H9 (cell line): ENCODE results near the gene GLI2. TPM values are rescaled to one million over a fixed set of nuclear protein-coding genes. Genes with fewer than 3 reads are reported as not detected.

Experiments used
- DNase-seq: peaks from one replicate; pipeline ENCODE4 v3.0.0-alpha.2; 2017
- H2AFZ ChIP-seq: one replicate; pipeline ENCODE4 v1.6.1; 2013; ENCODE audit warnings: mild to moderate bottlenecking, low read length, control low read depth, moderate library complexity
- H2AK5ac ChIP-seq: 2 replicates; pipeline ENCODE4 v1.6.1; 2013; ENCODE audit warnings: low read length, control low read depth, mixed read lengths; ENCODE audit not compliant: insufficient read length
- H2BK120ac ChIP-seq: one replicate; pipeline ENCODE4 v1.6.1; 2013; ENCODE audit warnings: low read depth, mild to moderate bottlenecking, low read length, control low read depth, inconsistent platforms; ENCODE audit not compliant: poor library complexity, severe bottlenecking
- H2BK12ac ChIP-seq: 2 replicates; pipeline ENCODE4 v1.6.1; 2013; ENCODE audit warnings: low read length, control low read depth, mixed read lengths, low read depth; ENCODE audit not compliant: insufficient read length
- H2BK15ac ChIP-seq: 2 replicates; pipeline ENCODE4 v1.6.1; 2013; ENCODE audit warnings: low read depth, low read length, control low read depth
- H2BK20ac ChIP-seq: one replicate; pipeline ENCODE4 v1.6.1; 2013; ENCODE audit warnings: low read depth, mild to moderate bottlenecking, low read length, control low read depth, inconsistent platforms; ENCODE audit not compliant: poor library complexity, severe bottlenecking
- H2BK5ac ChIP-seq: 2 replicates; pipeline ENCODE4 v1.6.1; 2013; ENCODE audit warnings: low read length, control low read depth, mixed read lengths; ENCODE audit not compliant: insufficient read length
- H3K14ac ChIP-seq: 2 replicates; pipeline ENCODE4 v1.6.1; 2013; ENCODE audit warnings: low read length, control low read depth; ENCODE audit not compliant: insufficient read depth
- H3K18ac ChIP-seq: 2 replicates; pipeline ENCODE4 v1.6.1; 2013; ENCODE audit warnings: low read depth, mild to moderate bottlenecking, mixed read lengths, low read length, control low read depth; ENCODE audit not compliant: insufficient read length
- H3K23ac ChIP-seq: 2 replicates; pipeline ENCODE4 v1.6.1; 2013; ENCODE audit warnings: low read length, control low read depth, mixed read lengths, low read depth; ENCODE audit not compliant: insufficient read length
- H3K23me2 ChIP-seq: 2 replicates; pipeline ENCODE4 v1.6.1; 2013; ENCODE audit warnings: low read depth, mild to moderate bottlenecking, mixed read lengths, low read length, control low read depth; ENCODE audit not compliant: insufficient read length, poor library complexity, severe bottlenecking
- H3K27ac ChIP-seq: 2 replicates; pipeline ENCODE4 v1.5.1; 2013; ENCODE audit warnings: low read length, control low read depth, mixed read lengths, low read depth; ENCODE audit not compliant: insufficient read length
- H3K27me3 ChIP-seq: 2 replicates; pipeline ENCODE4 v1.6.1; 2013; ENCODE audit warnings: low read length, control low read depth, inconsistent platforms; ENCODE audit not compliant: insufficient read depth
- H3K4ac ChIP-seq: 2 replicates; pipeline ENCODE4 v1.6.1; 2013; ENCODE audit warnings: low read depth, mild to moderate bottlenecking, control low read depth, inconsistent platforms, low read length, moderate library complexity
- H3K4me1 ChIP-seq: 2 replicates; pipeline ENCODE4 v1.6.1; 2013; ENCODE audit warnings: low read length, control low read depth, inconsistent platforms; ENCODE audit not compliant: insufficient read depth
- H3K4me2 ChIP-seq: 2 replicates; pipeline ENCODE4 v1.6.1; 2013; ENCODE audit warnings: low read length, control low read depth, mixed read lengths; ENCODE audit not compliant: insufficient read length, insufficient read depth
- H3K56ac ChIP-seq: 2 replicates; pipeline ENCODE4 v1.6.1; 2013; ENCODE audit warnings: low read depth, mild to moderate bottlenecking, mixed read lengths, low read length, control low read depth; ENCODE audit not compliant: insufficient read length
- H3K79me1 ChIP-seq: 2 replicates; pipeline ENCODE4 v1.6.1; 2013; ENCODE audit warnings: low read depth, mild to moderate bottlenecking, moderate library complexity, low read length, control low read depth, inconsistent platforms; ENCODE audit not compliant: insufficient read depth, poor library complexity, severe bottlenecking
- H3K79me2 ChIP-seq: 2 replicates; pipeline ENCODE4 v1.6.1; 2013; ENCODE audit warnings: low read length, control low read depth, inconsistent platforms; ENCODE audit not compliant: insufficient read depth
- H3K9ac ChIP-seq: 2 replicates; pipeline ENCODE4 v1.6.1; 2013; ENCODE audit warnings: low read length, control low read depth, mixed read lengths; ENCODE audit not compliant: insufficient read length; ENCODE audit errors: extremely low read depth
- H3K9me3 ChIP-seq: one replicate; pipeline ENCODE4 v1.6.1; 2013; ENCODE audit warnings: low read depth, low read length, inconsistent platforms; ENCODE audit not compliant: control insufficient read depth
- H3T11ph ChIP-seq: one replicate; pipeline ENCODE4 v1.6.1; 2013; ENCODE audit warnings: mild to moderate bottlenecking, low read length, control low read depth, inconsistent platforms
- H4K20me1 ChIP-seq: one replicate; pipeline ENCODE4 v1.6.1; 2013; ENCODE audit not compliant: control insufficient read depth, insufficient read length, insufficient read depth
- H4K5ac ChIP-seq: 2 replicates; pipeline ENCODE4 v1.6.1; 2013; ENCODE audit warnings: low read depth, mild to moderate bottlenecking, mixed read lengths, low read length, control low read depth; ENCODE audit not compliant: insufficient read length
- H4K8ac ChIP-seq: replicated peaks from 2 replicates; pipeline ENCODE4 v1.6.1; 2013; ENCODE audit warnings: low read length, control low read depth, mixed read lengths, low read depth; ENCODE audit not compliant: insufficient read length
- H4K91ac ChIP-seq: 2 replicates; pipeline ENCODE4 v1.6.1; 2013; ENCODE audit warnings: low read depth, mild to moderate bottlenecking, moderate library complexity, mixed read lengths, low read length, control low read depth; ENCODE audit not compliant: insufficient read length
- H3K27ac Mint-ChIP-seq, 3 experiments: 2 replicates in 2 of 3; 3 replicates in 1 of 3; pipeline ENCODE4 v1.8.0; 2020 to 2021; ENCODE audit warnings: mixed read lengths in 3 of 3, mild to moderate bottlenecking in 1 of 3, moderate library complexity in 1 of 3
- H3K27me3 Mint-ChIP-seq: 2 replicates; pipeline ENCODE4 v1.8.0; 2021; ENCODE audit warnings: low read depth, mild to moderate bottlenecking, moderate library complexity, mixed read lengths
- H3K36me3 Mint-ChIP-seq, 3 experiments: 2 replicates in 2 of 3; 3 replicates in 1 of 3; pipeline ENCODE4 v1.8.0; 2020 to 2021; ENCODE audit warnings: low read depth in 3 of 3, mixed read lengths in 3 of 3; ENCODE audit not compliant: insufficient read depth in 1 of 3
- H3K4me1 Mint-ChIP-seq, 2 experiments: 2 replicates each; pipeline ENCODE4 v1.8.0; 2020; ENCODE audit warnings: mixed read lengths in 2 of 2
- H3K4me3 Mint-ChIP-seq, 2 experiments: 2 replicates in 1 of 2; 3 replicates in 1 of 2; pipeline ENCODE4 v1.8.0; 2020 to 2021; ENCODE audit warnings: mild to moderate bottlenecking in 2 of 2, mixed read lengths in 2 of 2, moderate library complexity in 1 of 2
- H3K9me3 Mint-ChIP-seq, 2 experiments: 2 replicates in 1 of 2; 3 replicates in 1 of 2; pipeline ENCODE4 v1.8.0; 2020; ENCODE audit warnings: mild to moderate bottlenecking in 2 of 2, mixed read lengths in 2 of 2, moderate library complexity in 1 of 2
- WGBS: extraction: QIAGEN DNeasy Blood & Tissue Kit; methylation state at CpG from one replicate; pipeline ENCODE4 v1.1.7; 2013; ENCODE audit warnings: missing lambda C conversion rate, low lambda C conversion rate, mixed read lengths; ENCODE audit not compliant: insufficient read length; ENCODE audit errors: extremely low coverage; 5-methylcytosine and 5-hydroxymethylcytosine counted together
- total RNA-seq: library from RNA; stranded (reverse); gene quantifications from 2 replicates; pipeline ENCODE4 v1.2.1, GENCODE V29; 2021
- TF ChIP-seq, protein P1 (sequence below): fragments of 200-600 bp; sonication (generic); conservative IDR thresholded peaks from 3 replicates; pipeline ENCODE4 v1.8.0; 2021; ENCODE audit warnings: antibody characterized with exemption, mild to moderate bottlenecking

GLI2 gene
- total RNA-seq, 1 experiment from 2014 or later: 56.7 TPM

DNA sequence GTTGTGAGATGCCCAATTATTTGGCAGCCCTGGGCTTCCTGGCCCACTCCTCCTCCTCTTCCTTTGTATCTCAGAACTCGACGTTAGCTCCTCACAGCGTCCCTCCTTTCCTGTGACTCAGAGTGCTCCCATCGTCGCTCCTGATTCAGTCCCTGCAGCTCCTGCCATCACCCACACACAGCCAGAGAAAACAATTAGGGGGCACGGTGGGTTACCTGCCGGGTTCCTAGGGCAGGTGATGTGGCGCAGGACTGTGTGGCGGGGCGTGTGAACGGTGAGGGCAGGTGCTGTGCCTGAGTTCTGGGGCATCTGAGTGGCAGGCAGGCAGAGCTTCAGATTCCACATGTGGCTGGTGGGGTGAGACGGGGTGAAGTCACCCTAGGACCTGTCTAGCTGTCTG lies 42.6 kb downstream of the GLI2 start:
- no peak overlapping the region for H3K27ac ChIP-seq
- H3K23me2 ChIP-seq: no peaks in the 10 kb centered on the region
- H4K91ac ChIP-seq: no peak overlapping the region
- H4K5ac ChIP-seq: no peak overlapping the region
- Mint-ChIP-seq H3K27me3 (no peaks in the 10 kb centered on the region), H3K27ac (no peak overlapping the region), H3K4me1 (peaks cover 58 to 60% of the 10 kb centered on the region in 2 experiments), H3K4me3 (no peak overlapping the region), H3K36me3 (no peaks in the 10 kb centered on the region), H3K9me3 (no peaks in the 10 kb centered on the region)
- H4K20me1 ChIP-seq: peaks cover 2% of the 10 kb centered on the region
- H3K4ac ChIP-seq: no peak overlapping the region; the same call in 1 of the 2 replicates
- TF ChIP-seq, protein P1, sequence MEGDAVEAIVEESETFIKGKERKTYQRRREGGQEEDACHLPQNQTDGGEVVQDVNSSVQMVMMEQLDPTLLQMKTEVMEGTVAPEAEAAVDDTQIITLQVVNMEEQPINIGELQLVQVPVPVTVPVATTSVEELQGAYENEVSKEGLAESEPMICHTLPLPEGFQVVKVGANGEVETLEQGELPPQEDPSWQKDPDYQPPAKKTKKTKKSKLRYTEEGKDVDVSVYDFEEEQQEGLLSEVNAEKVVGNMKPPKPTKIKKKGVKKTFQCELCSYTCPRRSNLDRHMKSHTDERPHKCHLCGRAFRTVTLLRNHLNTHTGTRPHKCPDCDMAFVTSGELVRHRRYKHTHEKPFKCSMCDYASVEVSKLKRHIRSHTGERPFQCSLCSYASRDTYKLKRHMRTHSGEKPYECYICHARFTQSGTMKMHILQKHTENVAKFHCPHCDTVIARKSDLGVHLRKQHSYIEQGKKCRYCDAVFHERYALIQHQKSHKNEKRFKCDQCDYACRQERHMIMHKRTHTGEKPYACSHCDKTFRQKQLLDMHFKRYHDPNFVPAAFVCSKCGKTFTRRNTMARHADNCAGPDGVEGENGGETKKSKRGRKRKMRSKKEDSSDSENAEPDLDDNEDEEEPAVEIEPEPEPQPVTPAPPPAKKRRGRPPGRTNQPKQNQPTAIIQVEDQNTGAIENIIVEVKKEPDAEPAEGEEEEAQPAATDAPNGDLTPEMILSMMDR: no peak
- no peak overlapping the region for H2BK12ac ChIP-seq
- no CpG with 5 or more reads among the region's 12 CpGs for WGBS
- no peak overlapping the region for H3T11ph ChIP-seq
- peaks cover 10% of the 10 kb centered on the region for H3K79me1 ChIP-seq
- peaks cover 25% of the 10 kb centered on the region for H3K4me1 ChIP-seq
- H2BK15ac ChIP-seq: no peak overlapping the region
- no peaks in the 10 kb centered on the region for H3K9me3 ChIP-seq
- no peak overlapping the region for H4K8ac ChIP-seq
- H2AFZ ChIP-seq: no peak overlapping the region
- no peaks in the 10 kb centered on the region for H3K27me3 ChIP-seq
- H3K23ac ChIP-seq: no peak overlapping the region
- H3K18ac ChIP-seq: no peak overlapping the region
- H3K14ac ChIP-seq: peak overlapping the region; percentile 48; the same call in 1 of the 2 replicates
- DNase-seq: no peak
- no peak overlapping the region for H3K9ac ChIP-seq
- no peak overlapping the region for H3K4me2 ChIP-seq
- no peak overlapping the region for H2BK5ac ChIP-seq
- H3K56ac ChIP-seq: no peak overlapping the region
- peaks cover 38% of the 10 kb centered on the region; the same call in 1 of the 2 replicates for H3K79me2 ChIP-seq
- no peak overlapping the region for H2AK5ac ChIP-seq
- H2BK20ac ChIP-seq: no peak overlapping the region
- H2BK120ac ChIP-seq: no peak overlapping the region
